Transverse colon (tissue), 4 donors: Measurements from ENCODE around the gene POC1B. TPM values are rescaled to one million over a fixed set of nuclear protein-coding genes. Genes with fewer than 3 reads are reported as not detected.

Experiments
- small RNA-seq, 4 donors: library from RNA; depleted of rRNA; stranded (forward); fragments of <200 nt; gene quantifications; one replicate each; pipeline ENCODE3, GENCODE V24; 2016
- total RNA-seq, 4 donors: library from RNA; depleted of rRNA; stranded (reverse); fragments of >200 nt; gene quantifications; one replicate each; pipeline ENCODE4 v1.1.0, GENCODE V29; 2016

Gene POC1B
- total RNA-seq, 4 donors from 2014 or later = 7.8 to 68.5 (median 33.8) TPM

Small RNA genes lying within 50 kb of the gene (small RNA-seq; reads per million reads assigned to genes)
- gene AC025034.2 (0 reads per million in 4 donors), gene POC1B-GALNT4 (0 reads per million in 4 donors)

Other genes starting within 250 kb of the POC1B start
- gene DUSP6, start 173.5 kb downstream of the POC1B start, total RNA-seq = 10 to 100 TPM; 22.9 to 83.4 (median 53.2) TPM
- 10 to 100 TPM; 11.5 to 37.2 (median 26.1) TPM for gene GALNT4, start 1.3 kb downstream of the POC1B start, total RNA-seq
- gene ATP2B1, start 182.8 kb upstream of the POC1B start, total RNA-seq = 100 to 1,000 TPM in 2 of 4 donors, 10 to 100 TPM in 2; 52.7 to 235 (median 104) TPM